NCI-H69 (cell line): ENCODE data around the gene PTDSS2.
A peak's percentile ranks its signal among the peaks of the same experiment; 100 is the strongest.

Experiments used
- DNase-seq: peaks from one replicate; lab custom pipeline; 2025; lab: John Stamatoyannopoulos, UW

PTDSS2 gene

GRCh38 chr11:447923-448731 lies 2.0 kb upstream of the PTDSS2 start:
- peak; percentile 98 for DNase-seq

DNA sequence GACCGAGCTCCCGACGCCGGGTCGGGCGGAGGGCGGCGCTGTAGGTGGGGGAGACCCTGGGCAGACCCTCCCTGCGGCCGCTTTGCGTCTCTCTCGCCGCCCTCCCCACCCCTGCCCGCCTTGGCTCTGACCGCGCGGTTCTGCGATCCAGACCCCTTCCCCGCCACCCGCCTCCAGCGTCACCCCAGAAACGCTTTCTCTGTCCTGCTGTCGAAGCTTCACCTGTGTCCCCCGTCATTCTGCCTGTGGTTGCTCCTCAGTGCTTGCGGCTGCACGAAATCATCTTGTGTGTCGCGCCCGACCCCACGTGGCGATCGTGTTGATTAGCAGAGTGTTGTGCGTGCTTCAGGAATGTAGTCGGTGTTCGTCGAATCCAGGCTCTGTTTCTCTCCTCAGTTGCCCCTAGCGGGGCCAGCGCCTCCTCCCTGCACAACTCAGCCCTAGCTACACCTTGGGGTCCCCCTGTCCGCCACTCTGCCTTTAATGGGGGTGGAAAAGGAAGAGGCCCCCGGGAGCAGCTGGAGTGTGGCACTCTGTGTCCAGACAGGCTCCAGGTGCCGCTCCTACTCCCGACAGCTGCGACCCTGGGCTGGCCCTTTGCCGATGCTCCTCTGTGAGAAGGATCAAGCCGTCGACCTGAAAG lies 851 bp downstream of the PTDSS2 start:
- DNase-seq, result peak; percentile 74

- no peak for DNase-seq
Observed at GRCh38 chr11:451738-452137, 1.7 kb downstream of the PTDSS2 start.

GRCh38 chr11:452203-452744 lies 2.2 kb downstream of the PTDSS2 start:
- no peak for DNase-seq

GRCh38 chr11:452916-453527 lies 2.9 kb downstream of the PTDSS2 start:
- DNase-seq, result no peak

DNA sequence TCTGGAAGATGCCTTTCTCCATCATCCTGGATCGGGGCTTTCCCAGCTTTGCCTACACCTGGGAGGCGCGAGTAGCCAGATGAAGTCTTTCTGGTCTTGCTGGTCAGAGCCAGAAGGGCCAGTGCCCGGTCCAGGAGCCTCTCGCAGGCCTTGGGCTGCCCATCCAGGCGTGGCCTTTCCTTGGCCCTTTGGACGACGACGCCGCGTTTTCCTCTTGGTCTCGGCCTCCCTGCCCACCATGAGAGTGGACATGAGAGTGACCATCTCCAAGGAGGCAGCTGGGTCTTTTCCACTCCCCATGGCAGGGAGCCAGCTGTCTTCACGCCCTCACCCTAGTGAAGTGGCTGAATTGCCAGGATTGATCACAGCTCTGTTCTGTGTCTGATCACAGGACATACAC lies 3.5 kb downstream of the PTDSS2 start:
- no peak for DNase-seq

- DNase-seq, result no peak
Observed at GRCh38 chr11:454043-454442, 4.0 kb downstream of the PTDSS2 start.

DNA sequence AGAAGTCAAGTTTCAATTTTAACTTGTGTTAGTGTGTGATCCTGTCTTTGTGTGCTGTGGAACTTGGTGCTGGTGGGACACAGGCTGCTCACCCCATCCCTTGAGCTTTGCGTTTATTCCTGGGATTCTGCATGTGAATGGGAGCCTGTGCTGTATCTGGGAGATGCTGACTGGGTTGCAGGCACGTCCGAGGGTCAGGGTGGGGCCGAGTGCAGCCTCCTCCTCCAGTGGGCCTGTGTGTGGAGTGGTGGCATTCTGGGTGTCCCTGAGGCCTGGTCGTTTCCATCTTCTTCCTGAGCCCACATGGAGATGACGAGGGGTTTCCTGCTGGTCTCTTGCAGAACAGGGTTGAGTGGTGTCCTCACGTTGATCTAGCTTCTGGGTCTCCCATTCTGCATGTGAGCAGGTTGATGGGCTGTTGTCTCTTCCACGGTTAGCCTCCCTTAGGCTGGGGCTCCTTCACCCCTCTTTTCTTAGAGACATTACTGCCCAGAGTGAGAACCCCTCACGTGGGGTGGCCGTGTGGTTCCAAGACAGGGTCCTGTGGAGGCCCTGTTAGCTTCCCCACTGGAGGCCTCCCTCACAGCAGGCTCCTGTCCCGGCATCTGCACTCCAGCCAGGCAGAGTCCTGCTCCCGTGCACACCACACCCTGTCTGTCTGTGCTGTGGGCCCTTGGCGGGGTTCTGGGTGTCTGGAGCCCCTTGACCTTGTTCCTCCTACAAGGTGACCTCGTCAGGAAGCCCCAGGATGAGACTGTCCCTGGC lies 4.9 kb downstream of the PTDSS2 start:
- DNase-seq, result no peak

- no peak for DNase-seq
Observed at GRCh38 chr11:455566-456147, 5.6 kb downstream of the PTDSS2 start.

- no peak for DNase-seq
Observed at GRCh38 chr11:456533-456932, 6.5 kb downstream of the PTDSS2 start.

- no peak for DNase-seq
Observed at GRCh38 chr11:457111-457760, 7.2 kb downstream of the PTDSS2 start.

DNA sequence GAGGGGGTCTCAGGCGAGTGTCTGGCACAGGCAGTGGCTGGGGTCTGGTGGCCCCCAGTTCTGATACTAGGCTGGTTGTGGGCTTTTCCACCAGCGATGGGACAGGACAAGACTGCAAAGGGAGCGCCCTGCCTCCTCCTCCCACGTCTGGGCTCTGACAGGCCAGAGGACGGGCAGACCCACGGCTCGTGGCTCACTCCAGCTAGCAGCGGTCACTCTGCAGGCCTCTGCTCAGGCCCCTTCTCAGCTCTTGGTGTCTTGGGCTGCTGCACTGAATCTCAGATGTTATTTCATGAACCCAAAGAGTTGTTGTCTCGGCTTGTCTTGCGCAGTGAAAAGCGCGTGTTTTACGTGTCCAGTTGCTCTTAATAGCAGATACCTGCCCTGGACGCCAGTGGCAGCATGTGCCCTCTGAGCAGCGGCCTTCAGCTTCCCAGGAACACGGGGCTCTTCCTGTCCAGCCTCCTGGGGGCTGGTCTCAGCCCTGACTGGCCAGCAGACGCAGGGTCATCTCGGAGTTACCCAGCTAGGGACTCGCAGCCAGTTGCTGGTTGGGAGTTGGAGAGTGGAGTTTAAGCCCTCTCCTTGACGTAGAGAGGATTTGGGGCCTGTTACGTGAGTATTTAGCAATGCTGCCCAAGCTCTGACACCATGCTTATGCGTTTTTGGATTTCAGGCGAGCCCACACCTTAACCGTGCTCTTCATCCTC lies 9.6 kb downstream of the PTDSS2 start:
- no peak for DNase-seq

- no peak for DNase-seq
Observed at GRCh38 chr11:460331-461199, 10.5 kb downstream of the PTDSS2 start.

DNA sequence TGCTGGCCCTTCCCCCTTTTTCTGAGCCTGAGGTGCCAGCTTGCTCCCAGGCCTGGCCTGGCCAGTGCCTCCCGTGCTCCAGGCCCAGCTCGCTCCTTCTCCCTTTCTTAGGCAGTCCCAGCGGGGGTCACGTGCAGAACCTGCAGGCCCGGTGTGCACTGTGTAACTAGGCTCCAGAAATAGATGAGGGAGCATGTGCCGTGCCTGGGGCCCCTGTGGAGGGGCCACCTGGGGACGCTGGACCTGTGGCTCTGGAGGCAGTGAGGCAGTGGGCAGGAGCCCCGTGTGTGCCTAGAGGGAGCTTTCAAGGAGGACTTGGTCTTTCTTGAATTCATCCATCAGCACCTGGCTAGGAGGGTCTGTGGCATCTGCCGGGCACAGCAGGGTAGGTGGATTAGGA lies 11.5 kb downstream of the PTDSS2 start:
- no peak for DNase-seq

GRCh38 chr11:462107-462890 lies 12.2 kb downstream of the PTDSS2 start:
- DNase-seq, result no peak

GRCh38 chr11:464316-464715 lies 14.2 kb downstream of the PTDSS2 start:
- no peak for DNase-seq

- no peak for DNase-seq
Observed at GRCh38 chr11:465896-466530, 15.9 kb downstream of the PTDSS2 start.

DNA sequence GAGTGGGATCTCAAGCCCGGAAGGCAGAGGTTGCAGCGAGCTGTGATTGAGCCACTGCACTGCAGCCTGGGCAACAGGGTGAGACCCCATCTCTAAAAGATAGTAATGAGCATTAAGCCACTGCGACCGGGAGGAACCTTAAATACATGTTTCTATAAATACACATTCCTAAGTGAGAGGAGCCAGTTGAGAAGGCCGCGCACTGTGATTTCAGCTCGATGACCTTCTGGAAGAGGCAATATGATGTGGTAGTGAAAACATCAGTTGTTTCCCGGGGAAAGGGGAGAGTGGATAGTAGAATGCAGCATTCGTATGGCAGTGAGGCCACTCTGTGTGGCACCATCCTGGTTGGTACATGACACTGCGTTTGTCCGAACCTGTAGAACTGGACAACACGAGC lies 18.0 kb downstream of the PTDSS2 start:
- no peak for DNase-seq
